Measurements from ENCODE around the gene MAST3. TPM values are rescaled to one million over a fixed set of nuclear protein-coding genes. Genes with fewer than 3 reads are reported as not detected.
A peak's percentile ranks its signal among the peaks of the same experiment; 100 is the strongest.
"Not testable (repeated sequence)": the region's sequence is repeated elsewhere in the genome, so short reads cannot be mapped to it uniquely, and the experiment has no call there.

MAST3 gene
- total RNA-seq, 2 donors from 2014 or later, result 30.3 to 31.4 TPM

DNA sequence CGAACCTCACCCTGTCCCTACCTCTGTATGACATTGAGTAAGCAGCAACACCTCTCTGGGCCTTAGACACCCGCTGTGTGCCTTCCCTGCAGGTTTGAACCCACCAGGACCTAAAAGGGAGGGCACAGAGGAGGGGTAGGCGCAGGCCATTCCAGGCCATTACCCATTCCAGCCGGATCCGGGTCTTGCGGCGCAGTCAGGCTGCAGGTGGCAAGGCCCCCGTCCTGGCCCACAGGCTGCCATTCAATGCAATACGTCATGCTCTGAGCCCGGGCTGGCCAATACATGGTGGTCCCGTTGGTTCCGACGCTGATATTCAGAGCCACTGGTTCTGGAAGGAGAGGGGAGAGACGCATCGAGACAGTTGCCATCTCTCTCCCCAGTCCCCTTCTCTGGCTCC, 28.2 kb upstream of the MAST3 start:
- H3K27me3 Mint-ChIP-seq, result no peaks in the 10 kb centered on the region
- H3K4me1 Mint-ChIP-seq (ENCODE audit: low read depth in 2 of 2), result peaks cover 11 to 14% of the 10 kb centered on the region in 2 donors
- ATAC-seq (peak in 1 of 2 donors; percentile 6), DNase-seq (ENCODE audit: low spot score) (no peak)
- H3K4me3 Mint-ChIP-seq, result no peak overlapping the region
- peaks cover 6% of the 10 kb centered on the region for H3K36me3 Mint-ChIP-seq
- no peak overlapping the region for H3K27ac Mint-ChIP-seq
- no peaks in the 10 kb centered on the region for H3K9me3 Mint-ChIP-seq

DNA sequence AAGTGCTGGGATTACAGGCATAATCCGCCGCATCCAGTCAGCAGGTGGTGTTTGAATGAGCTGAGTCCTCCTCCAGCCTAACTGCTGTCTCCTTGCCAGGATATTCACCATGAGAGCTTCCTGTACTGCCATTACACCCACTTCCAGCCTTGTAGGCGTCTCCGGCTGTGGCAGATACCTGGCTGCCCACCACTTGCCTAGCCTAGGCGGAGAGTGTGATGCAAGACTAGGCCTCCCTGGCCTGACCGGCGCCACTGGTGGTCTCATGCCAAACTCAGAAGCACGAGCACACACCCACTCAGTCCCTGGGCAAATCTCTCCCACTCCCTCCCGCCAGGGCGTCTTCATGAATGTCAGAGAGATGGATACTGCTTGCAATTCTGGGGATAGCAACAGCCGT, 27.4 kb upstream of the MAST3 start:
- ATAC-seq (no peak), DNase-seq (ENCODE audit: low spot score) (no peak)
- Mint-ChIP-seq H3K4me3 (no peak overlapping the region), H3K27ac (no peak overlapping the region), H3K4me1 (ENCODE audit: low read depth in 2 of 2) (peaks cover 11 to 12% of the 10 kb centered on the region in 2 donors), H3K9me3 (no peaks in the 10 kb centered on the region), H3K27me3 (no peaks in the 10 kb centered on the region), H3K36me3 (peaks cover 6% of the 10 kb centered on the region)

DNA sequence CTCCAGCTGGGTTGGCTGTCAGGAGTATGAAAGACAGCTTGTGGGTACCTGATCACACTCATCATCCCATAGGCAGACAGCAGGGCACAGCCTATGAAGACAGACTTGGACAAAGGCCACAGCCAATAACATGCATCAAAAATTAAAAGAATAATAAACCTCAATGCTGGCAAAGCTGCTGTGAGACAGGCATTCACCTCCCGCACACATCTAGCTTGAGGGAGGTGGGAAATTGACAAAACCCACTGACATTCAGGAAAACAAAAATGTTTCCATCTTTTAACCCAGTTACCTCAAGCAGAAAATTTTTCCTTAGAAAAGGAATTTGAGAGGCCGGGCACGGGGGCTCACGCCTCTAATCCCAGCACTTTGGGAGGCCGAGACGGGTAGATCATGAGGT, 25.2 kb upstream of the MAST3 start:
- peaks cover 6% of the 10 kb centered on the region for H3K36me3 Mint-ChIP-seq
- DNase-seq (ENCODE audit: low spot score), result no peak
- peaks cover 11% of the 10 kb centered on the region in 2 donors for H3K4me1 Mint-ChIP-seq (ENCODE audit: low read depth in 2 of 2)
- no peak overlapping the region for H3K27ac Mint-ChIP-seq
- H3K4me3 Mint-ChIP-seq, result no peak overlapping the region
- H3K27me3 Mint-ChIP-seq, result no peaks in the 10 kb centered on the region
- no peak for ATAC-seq
- no peaks in the 10 kb centered on the region for H3K9me3 Mint-ChIP-seq

DNA sequence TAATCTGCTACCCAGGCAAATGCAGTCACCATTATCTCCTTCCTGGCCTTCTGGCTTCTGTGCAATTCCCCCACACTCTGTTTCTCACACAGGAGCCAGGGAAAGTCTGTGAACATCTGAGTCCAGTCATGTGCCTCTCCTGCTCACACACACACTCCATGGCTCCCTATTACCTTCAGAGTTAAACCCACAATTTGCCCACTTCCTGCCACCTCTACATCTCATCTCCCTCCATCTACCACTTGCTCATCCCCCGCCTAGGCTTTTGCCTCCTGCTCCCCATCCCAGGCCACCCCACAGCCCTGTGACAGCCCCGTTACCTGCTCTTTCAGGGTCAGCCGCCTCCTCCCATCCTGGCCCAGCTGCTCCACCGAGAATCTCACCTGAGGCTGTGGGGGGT, 24.4 kb upstream of the MAST3 start:
- Mint-ChIP-seq H3K27me3 (no peaks in the 10 kb centered on the region), H3K9me3 (no peaks in the 10 kb centered on the region)

DNA sequence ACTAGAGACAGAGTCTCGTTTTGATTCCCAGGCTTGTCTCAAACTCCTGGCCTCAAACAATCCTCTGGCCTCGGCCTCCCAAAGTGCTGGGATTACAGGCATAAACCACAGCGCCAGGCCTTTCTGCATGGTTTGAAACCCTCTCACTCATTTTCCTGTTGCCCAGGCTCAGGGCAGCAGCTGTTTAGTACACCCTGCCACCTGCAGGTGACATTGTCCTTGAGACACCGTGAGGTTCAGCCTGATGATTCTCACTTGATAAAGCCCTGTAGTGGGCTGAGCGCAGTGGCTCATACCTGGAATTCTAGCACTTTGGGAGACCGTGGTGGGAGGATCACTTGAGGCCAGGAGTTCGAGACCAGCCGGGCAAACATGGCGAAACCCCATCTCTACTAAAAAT, 23.4 kb upstream of the MAST3 start:
- DNase-seq (ENCODE audit: low spot score), result no peak
- Mint-ChIP-seq H3K36me3 (peaks cover 6% of the 10 kb centered on the region), H3K9me3 (no peaks in the 10 kb centered on the region), H3K4me1 (ENCODE audit: low read depth in 2 of 2) (peaks cover 11% of the 10 kb centered on the region in 2 donors), H3K27me3 (no peaks in the 10 kb centered on the region), H3K27ac (no peak overlapping the region), H3K4me3 (no peak overlapping the region)
- ATAC-seq, result no peak

More for the DNA sequence above, 24.4 kb upstream of the MAST3 start:
- ATAC-seq (no peak), DNase-seq (ENCODE audit: low spot score) (no peak)
- Mint-ChIP-seq H3K36me3 (peaks cover 6% of the 10 kb centered on the region), H3K4me1 (ENCODE audit: low read depth in 2 of 2) (peaks cover 11% of the 10 kb centered on the region in 2 donors), H3K27ac (peak overlapping the region; percentile 7), H3K4me3 (no peak overlapping the region)

DNA sequence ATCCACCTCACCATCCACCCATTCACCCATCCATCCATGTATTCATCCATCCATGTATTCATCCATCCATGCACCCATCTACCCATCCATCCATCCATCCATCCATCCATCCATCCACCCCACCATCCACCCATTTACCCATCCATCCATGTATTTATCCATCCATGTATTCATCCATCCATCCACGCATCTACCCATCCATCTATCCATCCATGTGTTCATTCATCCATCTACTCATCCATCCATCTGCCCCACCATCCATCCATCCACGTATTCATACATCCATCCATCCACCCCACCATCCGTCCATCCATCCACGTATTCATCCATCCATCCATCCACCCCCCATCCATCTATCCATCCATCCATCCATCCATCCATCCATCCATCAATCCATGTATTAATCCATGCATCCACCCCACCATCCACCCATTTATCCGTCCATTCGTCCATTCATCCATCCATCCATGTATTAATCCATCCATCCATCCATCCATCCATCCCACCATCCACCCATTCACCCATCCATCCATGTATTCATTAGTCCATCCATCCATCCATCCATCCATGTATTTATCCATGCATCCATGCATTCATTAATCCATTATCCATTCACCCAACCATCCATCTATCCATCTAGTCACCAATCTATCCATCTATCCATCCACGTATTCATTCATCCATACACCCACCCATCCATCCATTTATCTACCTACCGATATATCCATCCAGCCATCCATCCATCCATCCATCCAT, 13.5 kb upstream of the MAST3 start:
- peak overlapping the region; percentile 96 for H3K4me3 Mint-ChIP-seq
- peaks cover 27 to 43% of the 10 kb centered on the region in 2 donors for H3K4me1 Mint-ChIP-seq (ENCODE audit: low read depth in 2 of 2)
- H3K27ac Mint-ChIP-seq, result peak overlapping the region in 1 of 2 donors; percentile 2
- H3K36me3 Mint-ChIP-seq, result peaks cover 21% of the 10 kb centered on the region
- no peaks in the 10 kb centered on the region for H3K27me3 Mint-ChIP-seq
- ATAC-seq, result no peak
- no peak for DNase-seq (ENCODE audit: low spot score)
- H3K9me3 Mint-ChIP-seq, result peaks cover 7% of the 10 kb centered on the region

DNA sequence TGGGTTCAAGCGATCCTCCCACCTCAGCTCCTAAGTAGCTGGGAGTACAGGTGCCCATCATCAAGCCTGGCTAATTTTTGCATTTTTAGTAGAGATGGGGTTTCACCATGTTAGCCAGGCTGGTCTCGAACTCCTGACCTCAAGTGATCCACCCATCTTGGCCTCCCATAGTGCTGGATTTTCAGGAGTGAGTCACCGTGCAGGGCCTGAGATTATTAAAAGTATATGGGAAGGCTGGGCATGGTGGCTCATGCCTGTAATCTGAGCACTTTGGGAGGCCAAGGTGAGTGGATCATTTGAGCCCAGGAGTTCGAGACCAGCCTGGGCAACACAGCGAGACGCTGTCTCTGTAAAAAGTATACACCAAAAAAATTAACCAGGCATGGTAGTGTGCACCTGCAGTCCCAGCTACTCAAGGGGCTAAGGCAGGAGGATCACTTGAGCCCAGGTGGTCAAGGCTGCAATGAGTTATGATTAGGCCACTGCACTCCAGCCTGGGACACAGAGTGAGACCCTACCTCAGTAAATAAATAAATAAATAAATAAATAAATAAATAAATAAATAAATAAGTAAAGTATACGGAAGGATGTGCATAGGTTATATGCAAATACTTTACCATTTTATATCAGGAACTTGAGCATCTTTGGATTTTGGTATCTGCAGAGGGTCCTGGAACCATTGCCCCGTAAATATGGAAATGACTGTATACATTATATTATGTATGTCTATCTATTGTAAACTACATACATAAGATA, 11.7 kb upstream of the MAST3 start:
- H3K27ac Mint-ChIP-seq, result peak overlapping the region; percentile 93 to 99
- ATAC-seq, result no peak
- H3K36me3 Mint-ChIP-seq, result peaks cover 21% of the 10 kb centered on the region
- peaks cover 7% of the 10 kb centered on the region for H3K9me3 Mint-ChIP-seq
- H3K4me3 Mint-ChIP-seq, result peak overlapping the region; percentile 96
- H3K4me1 Mint-ChIP-seq (ENCODE audit: low read depth in 2 of 2), result peaks cover 44 to 55% of the 10 kb centered on the region in 2 donors
- no peak for DNase-seq (ENCODE audit: low spot score)
- H3K27me3 Mint-ChIP-seq, result no peaks in the 10 kb centered on the region

DNA sequence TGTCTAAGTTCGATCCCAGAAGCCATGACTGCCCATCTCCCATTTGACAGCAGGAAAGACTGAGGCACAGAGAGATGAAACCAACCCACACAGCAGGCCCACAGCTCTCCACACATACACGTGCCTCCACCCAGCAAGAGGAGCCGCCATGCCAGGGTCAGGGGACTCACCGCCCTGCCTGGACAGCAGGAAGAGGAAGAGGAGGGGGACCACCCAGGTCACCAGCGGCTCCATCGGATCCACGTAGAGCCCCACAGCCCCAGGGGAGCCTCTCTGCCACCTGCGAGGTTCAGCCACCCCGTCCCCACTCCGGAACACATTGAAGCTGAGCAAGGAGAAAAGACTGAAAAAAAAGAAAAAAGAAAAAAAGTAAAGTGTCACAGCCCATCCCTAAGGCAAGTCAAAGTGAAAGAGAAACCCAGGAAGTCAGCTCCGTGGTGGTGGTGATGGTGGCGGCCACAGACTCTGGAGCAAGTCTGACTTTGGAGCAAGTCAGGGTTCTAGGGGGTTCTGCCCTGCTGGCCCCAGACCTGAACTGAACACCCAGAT, 10.9 kb upstream of the MAST3 start, which contains the start of gene IL12RB1:
TSS of gene IL12RB1 (minus strand) at position 345 of the 549 bp plus-strand sequence. CDS start at position 234, 111 bp downstream.
- H3K27ac Mint-ChIP-seq, result peak within 1 kb of the TSS; percentile 93 to 99
- H3K27me3 Mint-ChIP-seq, result no peaks in the 10 kb centered on the region
- H3K36me3 Mint-ChIP-seq, result peaks cover 21% of the 10 kb centered on the region
- ATAC-seq (peak; percentile 85), DNase-seq (ENCODE audit: low spot score) (peak; percentile 82)
- H3K4me1 Mint-ChIP-seq (ENCODE audit: low read depth in 2 of 2), result peaks cover 50 to 61% of the 10 kb centered on the region in 2 donors
- peaks cover 7% of the 10 kb centered on the region for H3K9me3 Mint-ChIP-seq
- peak within 1 kb of the TSS; percentile 96 for H3K4me3 Mint-ChIP-seq

DNA sequence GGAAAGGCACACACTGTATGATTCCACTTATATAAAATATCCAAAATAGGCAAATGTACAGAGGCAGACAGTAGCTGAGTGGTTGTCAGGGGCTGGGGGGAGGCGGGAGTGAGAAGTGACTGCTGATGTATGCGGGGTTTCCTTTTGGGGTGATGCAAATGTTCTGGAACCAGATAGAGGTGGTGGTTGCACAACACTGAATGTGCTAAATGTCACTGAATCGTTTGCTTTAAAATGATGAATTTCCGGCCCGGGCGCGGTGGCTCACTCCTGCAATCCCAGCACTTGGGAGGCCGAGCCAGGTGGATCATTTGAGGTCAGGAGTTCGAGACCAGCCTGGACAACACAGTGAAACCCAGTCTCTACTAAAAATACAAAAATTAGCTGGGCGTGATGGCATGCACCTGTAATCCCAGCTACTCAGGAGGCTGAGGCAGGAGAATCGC, 8.5 kb upstream of the MAST3 start:
- DNase-seq (ENCODE audit: low spot score) (peak; percentile 89), ATAC-seq (peak; percentile 80 to 90)
- H3K36me3 Mint-ChIP-seq, H3K27me3 Mint-ChIP-seq, H3K9me3 Mint-ChIP-seq: not testable (repeated sequence)
- peak overlapping the region; percentile 93 to 99 for H3K27ac Mint-ChIP-seq
- H3K4me1 Mint-ChIP-seq (ENCODE audit: low read depth in 2 of 2), result peaks cover 42 to 48% of the 10 kb centered on the region in 2 donors
- peak overlapping the region; percentile 74 for H3K4me3 Mint-ChIP-seq

DNA sequence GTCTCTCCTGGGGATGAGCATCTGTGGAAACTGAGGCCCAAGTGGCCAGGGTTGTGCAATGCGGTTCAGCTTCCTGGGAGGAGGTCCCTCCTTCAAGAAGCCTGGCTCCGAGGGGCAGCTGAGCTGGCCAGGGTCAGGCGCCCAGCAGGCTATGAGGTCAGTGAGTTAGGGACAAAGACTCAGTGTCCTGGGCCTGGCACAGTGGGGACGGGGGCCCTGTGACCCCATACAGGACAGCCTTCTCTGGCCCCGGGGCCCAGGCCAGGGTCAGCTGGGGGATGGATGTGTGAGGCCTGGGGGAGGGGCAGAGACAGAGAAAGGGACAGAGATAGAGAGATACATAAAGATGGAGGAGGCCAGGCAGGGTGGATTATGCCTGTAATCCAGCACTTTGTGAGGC, 7.9 kb upstream of the MAST3 start:
- H3K9me3 Mint-ChIP-seq, result no peaks in the 10 kb centered on the region
- H3K36me3 Mint-ChIP-seq, result peaks cover under 1% of the 10 kb centered on the region
- no peak for DNase-seq (ENCODE audit: low spot score)
- peaks cover 36 to 42% of the 10 kb centered on the region in 2 donors for H3K4me1 Mint-ChIP-seq (ENCODE audit: low read depth in 2 of 2)
- H3K4me3 Mint-ChIP-seq, result peak overlapping the region; percentile 74
- peak overlapping the region; percentile 93 to 99 for H3K27ac Mint-ChIP-seq
- no peaks in the 10 kb centered on the region for H3K27me3 Mint-ChIP-seq
- ATAC-seq, result no peak

DNA sequence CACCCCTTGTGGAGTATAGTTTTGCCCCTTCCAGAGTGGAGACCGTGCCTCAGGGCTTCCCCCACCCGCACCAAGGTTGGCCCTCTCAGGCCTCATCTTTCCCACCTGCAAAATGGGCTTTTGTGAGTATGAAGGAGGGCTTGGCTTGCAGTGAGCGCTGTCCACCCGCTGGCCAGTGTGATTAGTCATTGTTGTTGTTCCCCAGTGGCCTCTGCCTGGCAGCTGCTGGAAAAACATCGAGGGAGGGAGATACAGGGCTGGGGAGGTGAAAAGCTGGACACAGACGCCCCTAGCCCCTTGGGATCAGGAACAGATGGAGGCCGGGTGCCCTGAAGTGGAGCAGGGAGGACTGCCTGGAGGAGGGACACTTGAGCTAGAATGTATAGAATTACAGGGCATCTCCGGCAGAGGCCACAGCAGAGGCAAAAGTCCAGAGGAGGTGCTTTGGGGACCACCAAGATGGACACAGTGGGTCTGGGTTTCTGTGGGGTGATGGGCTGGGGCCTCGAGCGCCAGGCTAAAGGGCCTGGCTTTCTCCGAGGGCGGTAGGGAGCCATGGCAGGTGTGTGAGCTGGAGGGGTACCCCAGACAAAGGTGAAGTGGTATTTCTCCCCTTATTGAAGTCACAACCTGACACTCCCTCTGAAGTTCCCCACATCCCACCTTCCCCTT, 6.9 kb upstream of the MAST3 start:
- DNase-seq (ENCODE audit: low spot score) (no peak), ATAC-seq (no peak)
- Mint-ChIP-seq H3K4me1 (ENCODE audit: low read depth in 2 of 2) (peaks cover 34 to 42% of the 10 kb centered on the region in 2 donors), H3K9me3 (no peaks in the 10 kb centered on the region), H3K27ac (peak overlapping the region; percentile 93 to 99), H3K4me3 (peak overlapping the region; percentile 74), H3K36me3 (no peaks in the 10 kb centered on the region), H3K27me3 (no peaks in the 10 kb centered on the region)

DNA sequence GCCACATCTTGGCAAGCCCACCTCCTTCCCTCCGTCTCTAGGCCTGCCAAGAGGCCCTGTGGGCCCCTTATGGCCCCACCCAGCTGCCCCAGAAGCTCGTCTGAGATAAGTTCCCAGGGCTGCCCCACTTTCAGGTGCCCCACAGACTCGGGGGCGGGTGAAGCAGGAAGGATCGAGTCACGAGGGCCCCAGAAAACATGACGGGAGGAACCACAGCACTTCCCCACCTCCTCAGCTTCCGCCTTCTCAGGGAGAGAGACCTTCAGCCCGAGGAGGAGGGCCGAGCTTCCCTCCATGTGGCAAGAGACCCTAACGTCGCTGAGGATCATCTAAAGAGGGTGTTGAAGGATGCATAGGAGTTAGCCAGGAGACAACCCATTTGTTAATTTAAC, 6.4 kb upstream of the MAST3 start:
- no peaks in the 10 kb centered on the region for H3K9me3 Mint-ChIP-seq
- ATAC-seq, result peak; percentile 37 to 72
- no peaks in the 10 kb centered on the region for H3K36me3 Mint-ChIP-seq
- H3K27me3 Mint-ChIP-seq, result no peaks in the 10 kb centered on the region
- peak overlapping the region; percentile 93 to 99 for H3K27ac Mint-ChIP-seq
- peak; percentile 86 for DNase-seq (ENCODE audit: low spot score)
- peaks cover 34 to 42% of the 10 kb centered on the region in 2 donors for H3K4me1 Mint-ChIP-seq (ENCODE audit: low read depth in 2 of 2)
- peak overlapping the region; percentile 74 for H3K4me3 Mint-ChIP-seq

DNA sequence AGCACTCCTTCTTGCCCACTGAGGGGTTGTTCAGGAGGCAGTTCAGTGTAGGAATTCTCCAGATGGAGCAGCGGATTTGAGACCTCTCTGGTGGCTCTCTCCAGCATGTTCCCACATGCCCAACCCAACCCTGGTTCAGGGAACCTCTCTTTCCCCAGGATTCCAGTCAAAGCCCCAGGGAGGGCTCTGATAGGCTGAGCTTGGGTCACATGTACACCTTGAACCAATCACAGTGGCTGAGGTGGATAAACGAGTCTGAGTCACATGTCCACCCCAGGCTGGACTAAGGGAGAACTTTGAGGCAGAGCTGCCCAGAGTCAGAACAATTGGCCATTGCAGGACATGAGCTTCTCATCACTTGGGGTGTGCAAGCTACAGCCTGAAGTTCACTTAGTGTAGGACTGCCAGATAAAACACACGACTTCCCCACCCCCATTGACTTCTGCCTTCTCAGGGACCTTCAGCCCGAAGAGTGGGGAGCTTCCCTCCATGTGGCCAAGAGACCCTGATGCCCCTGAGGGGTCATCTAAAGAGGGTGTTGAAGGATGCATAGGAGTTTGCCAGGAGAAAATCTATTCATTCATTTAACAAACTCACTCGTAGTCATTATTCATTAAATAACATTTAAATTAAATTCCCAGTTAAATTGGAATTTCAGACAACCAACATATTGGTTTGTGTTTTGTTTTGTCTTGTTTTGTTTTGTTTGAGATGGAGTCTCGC, 4.0 kb upstream of the MAST3 start:
- Mint-ChIP-seq H3K4me1 (ENCODE audit: low read depth in 2 of 2) (peaks cover 33 to 36% of the 10 kb centered on the region in 2 donors), H3K9me3 (no peaks in the 10 kb centered on the region), H3K4me3 (no peak overlapping the region), H3K27ac (no peak overlapping the region), H3K27me3 (no peaks in the 10 kb centered on the region), H3K36me3 (no peaks in the 10 kb centered on the region)
- ATAC-seq (no peak), DNase-seq (ENCODE audit: low spot score) (no peak)
